H1 (cell line): ENCODE data around the gene AKT1. TPM values are rescaled to one million over a fixed set of nuclear protein-coding genes. Genes with fewer than 3 reads are reported as not detected.

Experiments used
- CTCF ChIA-PET: fragments of 300-600 bp; sonication (Branson Sonifier 250); formaldehyde crosslinking; loops from one replicate; lab custom pipeline; 2021; ENCODE audit not compliant: partially characterized antibody; lab: Charles Lee
- POLR2A ChIA-PET: fragments of 300-600 bp; sonication (Branson Sonifier 250); formaldehyde crosslinking; loops from one replicate; lab custom pipeline; 2021; ENCODE audit warnings: inconsistent platforms; ENCODE audit not compliant: partially characterized antibody; lab: Charles Lee
- DNase-seq, 2 experiments: peaks; one replicate each; pipeline versions ENCODE4 v3.0.0 to v3.0.0-alpha.2; 2010 to 2022; ENCODE audit warnings: low spot score in 2 of 2, low read depth in 1 of 2, mixed read lengths in 1 of 2
- FAIRE-seq: peaks from 2 replicates; lab custom pipeline; 2011; peaks lifted over from hg19 to GRCh38; lab: Jason Lieb, UNC
- H2AFZ ChIP-seq: 2 replicates; pipeline ENCODE4 v1.8.1; 2012; ENCODE audit warnings: low read length, inconsistent platforms
- H2AK5ac ChIP-seq: 2 replicates; pipeline ENCODE4 v1.6.1; 2013; ENCODE audit warnings: low read depth, low read length
- H2BK120ac ChIP-seq: replicated peaks from 2 replicates; pipeline ENCODE3; 2013; ENCODE audit warnings: low read depth, low read length, inconsistent platforms
- H2BK12ac ChIP-seq: 2 replicates; pipeline ENCODE4 v1.6.1; 2013; ENCODE audit warnings: low read depth, low read length
- H2BK15ac ChIP-seq: 2 replicates; pipeline ENCODE4 v1.6.1; 2013; ENCODE audit warnings: low read length
- H2BK20ac ChIP-seq: 2 replicates; pipeline ENCODE4 v1.6.1; 2013; ENCODE audit warnings: low read length
- H2BK5ac ChIP-seq: 2 replicates; pipeline ENCODE4 v1.6.1; 2013; ENCODE audit warnings: low read depth, low read length
- H3K14ac ChIP-seq: 2 replicates; pipeline ENCODE4 v1.6.1; 2013; ENCODE audit warnings: inconsistent platforms; ENCODE audit not compliant: insufficient read length
- H3K18ac ChIP-seq: 2 replicates; pipeline ENCODE4 v1.6.1; 2013; ENCODE audit warnings: low read length; ENCODE audit errors: extremely low read depth
- H3K23ac ChIP-seq: 2 replicates; pipeline ENCODE4 v1.6.1; 2013; ENCODE audit warnings: inconsistent platforms; ENCODE audit not compliant: insufficient read length
- H3K23me2 ChIP-seq: 2 replicates; pipeline ENCODE4 v1.6.1; 2013; ENCODE audit warnings: low read depth, low read length
- H3K27ac ChIP-seq: 2 replicates; pipeline ENCODE4 v1.6.1; 2011; ENCODE audit warnings: low read depth, low read length, inconsistent platforms
- H3K27me3 ChIP-seq, 4 experiments: replicated peaks in 1 of 4; 1 replicate in 1 of 4; 2 replicates in 3 of 4; pipeline versions ENCODE4 v1.6.1 to v1.8.1; 2011 to 2013; ENCODE audit warnings: low read length in 3 of 4, mild to moderate bottlenecking in 3 of 4, inconsistent platforms in 2 of 4, mixed read lengths in 2 of 4, moderate library complexity in 1 of 4; ENCODE audit not compliant: control insufficient read depth in 3 of 4, insufficient read depth in 3 of 4; ENCODE audit errors: extremely low read depth in 1 of 4
- H3K36me3 ChIP-seq, 4 experiments: 2 replicates each; pipeline versions ENCODE4 v1.6.1 to v1.8.1; 2011 to 2013; ENCODE audit warnings: mild to moderate bottlenecking in 4 of 4, low read length in 3 of 4, moderate library complexity in 2 of 4, control low read depth in 1 of 4, inconsistent platforms in 1 of 4; ENCODE audit not compliant: insufficient read depth in 4 of 4, control insufficient read depth in 2 of 4
- H3K4ac ChIP-seq: replicated peaks from 2 replicates; pipeline ENCODE3; 2013; ENCODE audit warnings: low read length, low read depth, mixed read lengths, inconsistent platforms; ENCODE audit not compliant: insufficient read length
- H3K4me1 ChIP-seq, 4 experiments: replicated peaks in 1 of 4; 1 replicate in 1 of 4; 2 replicates in 3 of 4; pipeline versions ENCODE4 v1.6.1 to v1.8.1; 2011 to 2013; ENCODE audit warnings: low read length in 3 of 4, inconsistent platforms in 2 of 4, mixed read lengths in 1 of 4; ENCODE audit not compliant: insufficient read depth in 4 of 4, control insufficient read depth in 3 of 4
- H3K4me2 ChIP-seq, 2 experiments: 2 replicates each; pipeline versions ENCODE4 v1.6.1 to v1.8.1; 2011 to 2013; ENCODE audit warnings: low read depth in 2 of 2, low read length in 2 of 2, control low read depth in 1 of 2, inconsistent platforms in 1 of 2, mild to moderate bottlenecking in 1 of 2; ENCODE audit not compliant: insufficient read depth in 1 of 2
- H3K4me3 ChIP-seq, 4 experiments: fragments of 200-600, 300-600 bp in 1 of 4; sonication (generic), shearing (Covaris generic), sonication (Bioruptor Twin) in 1 of 4; 2 replicates each; pipeline versions ENCODE4 v1.5.1 to v1.8.1; 2011 to 2016; ENCODE audit warnings: low read length in 4 of 4, low read depth in 3 of 4, control low read depth in 2 of 4, inconsistent platforms in 2 of 4, mild to moderate bottlenecking in 2 of 4, mixed read lengths in 1 of 4, moderate library complexity in 1 of 4; ENCODE audit not compliant: insufficient read depth in 2 of 4; ENCODE audit errors: extremely low read depth in 1 of 4
- H3K56ac ChIP-seq: replicated peaks from 2 replicates; pipeline ENCODE3; 2013; ENCODE audit warnings: low read depth, mild to moderate bottlenecking, mixed read lengths, low read length, inconsistent platforms; ENCODE audit not compliant: insufficient read length
- H3K79me1 ChIP-seq: 2 replicates; pipeline ENCODE4 v1.6.1; 2013; ENCODE audit warnings: low read depth, low read length, control low read depth
- H3K79me2 ChIP-seq, 2 experiments: 2 replicates each; pipeline versions ENCODE4 v1.6.1 to v1.8.1; 2012 to 2013; ENCODE audit warnings: low read length in 2 of 2, mild to moderate bottlenecking in 2 of 2, inconsistent platforms in 1 of 2; ENCODE audit not compliant: insufficient read depth in 2 of 2, control insufficient read depth in 1 of 2
- H3K9ac ChIP-seq, 4 experiments: replicated peaks in 1 of 4; 1 replicate in 1 of 4; 2 replicates in 3 of 4; pipeline versions ENCODE4 v1.6.1 to v1.8.1; 2011 to 2013; ENCODE audit warnings: low read depth in 3 of 4, low read length in 3 of 4, control low read depth in 2 of 4, mild to moderate bottlenecking in 2 of 4, moderate library complexity in 2 of 4, inconsistent platforms in 1 of 4; ENCODE audit errors: extremely low read depth in 1 of 4
- H3K9me3 ChIP-seq, 2 experiments: 2 replicates each; pipeline versions ENCODE4 v1.6.1 to v1.8.1; 2012 to 2013; ENCODE audit warnings: mild to moderate bottlenecking in 2 of 2, moderate library complexity in 2 of 2, control low read depth in 1 of 2, inconsistent platforms in 1 of 2, low read depth in 1 of 2, low read length in 1 of 2, mixed read lengths in 1 of 2; ENCODE audit not compliant: insufficient read depth in 2 of 2
- H4K20me1 ChIP-seq, 2 experiments: replicated peaks in 1 of 2; 2 replicates each; pipeline versions ENCODE3 to v1.8.1; 2011 to 2013; ENCODE audit warnings: inconsistent platforms in 2 of 2, low read length in 2 of 2, mild to moderate bottlenecking in 1 of 2; ENCODE audit not compliant: insufficient read depth in 2 of 2, control insufficient read depth in 1 of 2
- H4K5ac ChIP-seq: 2 replicates; pipeline ENCODE4 v1.6.1; 2013; ENCODE audit warnings: low read length, low read depth, mixed read lengths, inconsistent platforms; ENCODE audit not compliant: insufficient read length
- H4K8ac ChIP-seq: 2 replicates; pipeline ENCODE4 v1.8.0; 2013; ENCODE audit warnings: mild to moderate bottlenecking, moderate library complexity, low read length, inconsistent platforms; ENCODE audit not compliant: insufficient read depth; ENCODE audit errors: extremely low read depth
- H4K91ac ChIP-seq: replicated peaks from 2 replicates; pipeline ENCODE3; 2013; ENCODE audit warnings: low read length, mixed read lengths, inconsistent platforms; ENCODE audit not compliant: insufficient read length
- CHD2 ChIP-seq: IDR thresholded peaks from 2 replicates; pipeline ENCODE4 v1.6.1; 2012; ENCODE audit warnings: low read length, improper control_type of control experiment
- EZH2 ChIP-seq: fragments of 200-600 bp; sonication (generic); IDR thresholded peaks from 2 replicates; pipeline ENCODE4 v1.7.1; 2012; ENCODE audit warnings: low read depth, mild to moderate bottlenecking, moderate library complexity, low read length, inconsistent platforms; ENCODE audit not compliant: severe bottlenecking
- MAFK ChIP-seq: IDR thresholded peaks from 2 replicates; pipeline ENCODE4 v1.6.1; 2012; ENCODE audit warnings: low read depth, mild to moderate bottlenecking, improper control_type of control experiment, low read length
- TAF7 ChIP-seq: optimal IDR thresholded peaks from 2 replicates; pipeline ENCODE3; 2011; ENCODE audit warnings: low read depth, mild to moderate bottlenecking, inconsistent platforms, low read length, moderate library complexity, borderline replicate concordance
- WGBS, 2 experiments: shearing (Covaris generic) in 1 of 2; methylation state at CpG; one replicate each; pipeline versions ENCODE4 v1.1.6 to v1.1.7; 2013 to 2015; ENCODE audit warnings: low lambda C conversion rate in 2 of 2, mixed read lengths in 2 of 2, inconsistent platforms in 1 of 2, low coverage in 1 of 2, missing lambda C conversion rate in 1 of 2; ENCODE audit not compliant: insufficient replicate concordance in 2 of 2, insufficient coverage in 1 of 2, insufficient read length in 1 of 2; ENCODE audit errors: extremely low coverage in 1 of 2, missing lambda C conversion rate in 1 of 2; 5-methylcytosine and 5-hydroxymethylcytosine counted together
- polyA plus RNA-seq, 7 experiments: library from polyadenylated mRNA; depleted of rRNA in 3 of 7; stranded (reverse) in 5 of 7; unstranded in 2 of 7; fragments of >200 nt in 5 of 7; fragments of 200-250 nt in 2 of 7; gene quantifications; 1 replicate in 5 of 7; 2 replicates in 1 of 7; 4 replicates in 1 of 7; pipeline versions ENCODE4 v1.2.1 to v1.2.3, GENCODE V29; 2011 to 2013; ENCODE audit warnings: missing spikeins in 2 of 7, mixed read lengths in 2 of 7
- total RNA-seq: library from RNA; stranded (reverse); fragmentation: NEBNext Ultra II Directional; extraction: Animal tissue kit (Norgen Biotek cat#: 25700); gene quantifications from 2 replicates; pipeline ENCODE4 v1.2.1, GENCODE V29; 2021
- TF ChIP-seq, protein P1 (sequence below): IDR thresholded peaks from 2 replicates; pipeline ENCODE4 v1.6.1; 2011; ENCODE audit warnings: low read depth, mild to moderate bottlenecking, low read length; ENCODE audit not compliant: insufficient read depth

AKT1 gene
- total and polyA plus RNA-seq, 2 of the 8 experiments (the other 6 are each of a cell fraction or from before 2014, with no cell fraction given), result 68.1 to 71.5 TPM

DNA sequence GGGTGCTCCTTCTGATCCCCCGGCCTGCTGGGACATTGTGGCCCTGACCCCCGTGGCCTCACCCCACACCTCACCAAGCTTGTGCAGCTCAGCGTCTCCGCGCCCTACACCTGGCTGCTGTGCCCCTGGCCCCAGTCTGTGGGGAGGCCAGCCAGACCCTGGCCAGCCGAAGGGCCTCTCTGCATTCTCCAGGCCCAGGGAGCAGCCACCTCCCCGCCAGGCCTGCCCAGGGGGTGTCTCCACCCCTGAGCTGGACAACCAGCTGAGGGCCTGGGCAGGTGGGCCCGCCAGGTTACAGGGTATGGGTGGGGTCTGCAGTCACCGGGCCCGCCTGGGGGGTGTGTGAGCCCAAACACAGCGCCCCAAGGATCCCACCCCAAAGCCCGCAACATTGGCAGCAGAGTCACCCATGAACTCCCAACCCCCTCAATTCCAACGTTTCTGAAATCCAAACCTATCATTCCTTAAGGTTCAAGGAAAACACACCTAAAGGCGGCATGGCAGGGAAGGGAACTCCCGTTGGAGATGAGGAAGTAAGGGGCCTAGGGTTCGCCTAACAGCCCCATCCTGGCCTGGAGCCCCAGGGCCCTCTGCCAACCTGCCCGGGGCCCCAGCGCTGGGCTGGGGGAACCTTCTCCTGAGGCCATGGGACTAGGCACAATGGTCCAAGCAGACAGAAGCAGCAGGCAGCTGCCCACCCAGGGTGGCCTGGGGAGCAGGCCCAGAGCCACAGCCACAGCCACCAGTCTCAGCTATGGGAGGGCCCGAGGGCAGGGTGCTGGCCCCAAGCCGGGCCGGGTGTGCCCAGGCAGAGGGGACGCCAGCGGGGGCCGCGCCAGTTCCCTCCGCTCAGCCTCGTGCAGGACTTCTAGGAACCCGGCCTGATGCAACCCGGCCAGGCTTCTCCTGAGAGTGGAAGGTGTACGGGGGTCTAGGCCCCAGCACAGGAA is 8.5 kb downstream of the AKT1 start:
- H4K20me1 ChIP-seq, result peaks cover 25 to 26% of the 10 kb centered on the region in 2 experiments
- peaks cover 0 to 4% (median 0%) of the 10 kb centered on the region in 4 experiments; a peak in 3 of 8 replicates for H3K36me3 ChIP-seq
- FAIRE-seq (no peak), DNase-seq (no peak)
- H3K27ac ChIP-seq, result no peak overlapping the region
- H4K91ac ChIP-seq, result no peak overlapping the region
- 92% methylated on average over 30 of the region's 30 CpGs; no CpG with 5 or more reads in 1 of the 2 experiments for WGBS, 2 experiments
- H3K4me1 ChIP-seq, result no peaks in the 10 kb centered on the region
- H2BK5ac ChIP-seq, result no peak overlapping the region
- H3K23ac ChIP-seq, result no peak overlapping the region
- no peaks in the 10 kb centered on the region for H3K23me2 ChIP-seq
- H2BK12ac ChIP-seq, result no peak overlapping the region
- H3K4ac ChIP-seq, result no peak overlapping the region
- no peak overlapping the region for H3K18ac ChIP-seq
- H3K79me1 ChIP-seq, result no peaks in the 10 kb centered on the region; the same call in none of the 2 replicates
- no peaks in the 10 kb centered on the region for H3K27me3 ChIP-seq
- H4K5ac ChIP-seq, result no peak overlapping the region
- no peaks in the 10 kb centered on the region; a peak in 1 of 4 replicates for H3K79me2 ChIP-seq
- H3K9me3 ChIP-seq, result no peaks in the 10 kb centered on the region
- H2BK120ac ChIP-seq, result no peak overlapping the region
- no peak overlapping the region for H3K4me3 ChIP-seq
- H2BK15ac ChIP-seq, result no peak overlapping the region
- H3K56ac ChIP-seq, result no peak overlapping the region
- no peak overlapping the region for H2AFZ ChIP-seq
- CTCF ChIA-PET, result interaction anchor here (0.6 to 11.1 kb wide), 4 partner anchors 17 to 634 kb away, joined by 3 to 110 read pairs (median 16); no protein-coding TSS in a partner anchor
- no peak overlapping the region for H4K8ac ChIP-seq
- no peak overlapping the region for H3K9ac ChIP-seq
- no peak overlapping the region for H2AK5ac ChIP-seq
- no peak overlapping the region for H3K4me2 ChIP-seq
- POLR2A ChIA-PET, result interaction anchor here (1.5 kb wide), 1 partner anchor 11 kb away, joined by 3 read pairs; no protein-coding TSS in a partner anchor
- H3K14ac ChIP-seq, result no peak overlapping the region
- no peak overlapping the region for H2BK20ac ChIP-seq
- TF ChIP-seq MAFK, result no peak
- TF ChIP-seq CHD2, result no peak
- no peak for TF ChIP-seq TAF7
- TF ChIP-seq, protein P1, sequence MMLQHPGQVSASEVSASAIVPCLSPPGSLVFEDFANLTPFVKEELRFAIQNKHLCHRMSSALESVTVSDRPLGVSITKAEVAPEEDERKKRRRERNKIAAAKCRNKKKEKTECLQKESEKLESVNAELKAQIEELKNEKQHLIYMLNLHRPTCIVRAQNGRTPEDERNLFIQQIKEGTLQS, result no peak
- no peak for TF ChIP-seq EZH2
